Measurements from ENCODE around the gene SLCO3A1.

DNA sequence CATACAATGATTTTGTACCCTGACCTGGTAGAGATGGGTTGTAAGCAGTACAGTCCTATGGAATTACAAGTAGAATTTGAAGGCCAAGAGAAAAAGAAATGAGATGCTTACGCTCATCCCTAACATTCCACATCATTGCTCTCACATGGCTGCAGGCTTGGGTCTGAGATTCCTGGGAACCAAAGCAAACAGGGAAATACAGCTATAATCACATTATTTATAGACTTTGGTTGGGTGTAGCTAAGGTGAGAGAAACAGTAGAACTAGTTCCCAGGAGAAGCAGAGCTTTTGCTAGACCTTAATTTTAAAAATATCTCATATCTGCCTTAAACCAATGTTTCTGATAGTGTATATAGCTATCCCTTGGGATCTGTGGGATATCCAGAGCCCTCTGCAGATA lies 51.4 kb downstream of the SLCO3A1 start:
- TF ChIP-seq, protein P1, sequence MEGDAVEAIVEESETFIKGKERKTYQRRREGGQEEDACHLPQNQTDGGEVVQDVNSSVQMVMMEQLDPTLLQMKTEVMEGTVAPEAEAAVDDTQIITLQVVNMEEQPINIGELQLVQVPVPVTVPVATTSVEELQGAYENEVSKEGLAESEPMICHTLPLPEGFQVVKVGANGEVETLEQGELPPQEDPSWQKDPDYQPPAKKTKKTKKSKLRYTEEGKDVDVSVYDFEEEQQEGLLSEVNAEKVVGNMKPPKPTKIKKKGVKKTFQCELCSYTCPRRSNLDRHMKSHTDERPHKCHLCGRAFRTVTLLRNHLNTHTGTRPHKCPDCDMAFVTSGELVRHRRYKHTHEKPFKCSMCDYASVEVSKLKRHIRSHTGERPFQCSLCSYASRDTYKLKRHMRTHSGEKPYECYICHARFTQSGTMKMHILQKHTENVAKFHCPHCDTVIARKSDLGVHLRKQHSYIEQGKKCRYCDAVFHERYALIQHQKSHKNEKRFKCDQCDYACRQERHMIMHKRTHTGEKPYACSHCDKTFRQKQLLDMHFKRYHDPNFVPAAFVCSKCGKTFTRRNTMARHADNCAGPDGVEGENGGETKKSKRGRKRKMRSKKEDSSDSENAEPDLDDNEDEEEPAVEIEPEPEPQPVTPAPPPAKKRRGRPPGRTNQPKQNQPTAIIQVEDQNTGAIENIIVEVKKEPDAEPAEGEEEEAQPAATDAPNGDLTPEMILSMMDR (IDR thresholded peaks at IDR 0.05; ENCODE audit: low read depth, low read length): no peak
- no peak for TF ChIP-seq EZH2phosphoT487 (IDR thresholded peaks at IDR 0.05; ENCODE audit: low read depth)
